HG03520 (cell line): Measurements from ENCODE around the gene ZNF366.
A peak's percentile ranks its signal among the peaks of the same experiment; 100 is the strongest.

Experiments
- ATAC-seq: cut with Tn5 transposase; IDR thresholded peaks from one replicate; pipeline ENCODE4 v1.9.1; 2021; ENCODE audit warnings: mild to moderate bottlenecking, moderate library complexity; ENCODE audit not compliant: unreplicated experiment

The ZNF366 gene

GRCh38 chr5:72523960-72524582, 16.9 kb upstream of the ZNF366 start:
- ATAC-seq: no peak

DNA sequence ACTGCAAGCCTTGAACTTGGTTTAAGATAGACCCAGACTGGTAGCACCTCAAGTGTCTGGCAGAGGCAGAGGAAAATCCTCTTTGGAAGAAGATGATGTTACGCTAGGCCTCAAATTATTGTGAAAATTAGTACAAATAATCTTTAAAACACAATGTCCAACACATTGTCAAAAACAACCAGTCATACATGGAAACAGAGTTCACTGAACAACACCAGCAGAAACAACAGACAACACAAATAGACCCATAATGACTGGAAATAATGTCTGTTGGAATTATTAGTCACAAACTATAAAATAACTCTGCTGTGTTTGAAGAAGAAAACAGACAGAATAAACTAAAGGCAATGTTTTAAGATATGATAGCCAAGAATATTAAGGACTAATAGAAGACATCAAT, 15.4 kb upstream of the ZNF366 start:
- no peak for ATAC-seq

- no peak for ATAC-seq
Observed at GRCh38 chr5:72519111-72519510, 11.9 kb upstream of the ZNF366 start.

DNA sequence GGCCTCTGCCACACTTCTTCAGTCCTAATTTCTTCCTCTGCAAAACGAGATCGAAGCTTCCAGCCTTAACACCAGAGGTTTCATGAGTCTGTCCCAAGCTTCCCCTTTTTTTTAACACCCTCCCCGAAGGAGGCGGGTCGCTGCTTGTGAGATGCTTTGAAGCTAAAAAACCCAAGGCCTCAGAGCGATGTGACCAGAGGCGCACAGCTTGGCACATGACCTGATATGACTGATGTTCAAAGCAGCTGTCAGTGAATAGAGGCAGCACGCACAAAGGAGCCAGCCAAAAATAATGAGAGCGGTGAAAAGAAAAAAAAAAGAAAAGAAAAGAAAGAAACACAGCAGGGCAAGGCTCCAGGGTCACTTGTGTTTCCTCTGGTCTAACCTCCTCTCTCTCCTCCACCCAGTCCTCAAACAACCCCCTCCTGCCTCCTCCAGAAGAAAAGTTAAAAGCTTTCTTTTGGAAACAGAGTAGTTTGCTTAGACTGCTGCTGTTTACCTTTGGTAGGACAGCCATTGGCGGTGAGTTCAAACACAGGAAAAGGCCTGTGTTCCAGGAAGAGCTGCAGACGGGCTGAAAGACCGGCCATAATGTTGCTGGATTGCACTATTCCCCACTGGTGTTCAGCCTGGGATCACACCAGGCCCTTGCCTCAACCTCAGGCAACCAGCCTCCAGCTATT, 10.9 kb upstream of the ZNF366 start:
- no peak for ATAC-seq

- no peak for ATAC-seq
Observed at GRCh38 chr5:72516916-72517315, 9.7 kb upstream of the ZNF366 start.

DNA sequence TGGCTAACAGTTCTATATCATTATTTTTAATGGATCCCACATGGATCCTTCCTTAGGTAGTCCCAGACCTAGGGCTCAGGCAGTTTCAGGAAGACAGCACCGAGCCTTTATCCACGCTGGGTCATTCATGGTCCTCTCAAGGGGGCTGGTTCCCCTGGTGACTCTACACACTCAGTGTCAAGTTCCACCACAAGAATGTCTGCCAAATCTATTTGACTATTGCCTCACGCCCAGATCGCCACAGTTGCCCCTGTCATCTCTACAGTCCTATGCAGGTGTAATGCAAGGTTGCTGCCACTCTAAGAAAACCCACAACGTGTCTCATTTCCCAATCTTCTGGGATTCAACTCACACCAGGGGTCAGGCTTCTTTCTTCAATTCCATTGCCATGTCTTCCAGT, 8.0 kb upstream of the ZNF366 start:
- no peak for ATAC-seq

- no peak for ATAC-seq
Observed at GRCh38 chr5:72512593-72512860, 5.3 kb upstream of the ZNF366 start.

DNA sequence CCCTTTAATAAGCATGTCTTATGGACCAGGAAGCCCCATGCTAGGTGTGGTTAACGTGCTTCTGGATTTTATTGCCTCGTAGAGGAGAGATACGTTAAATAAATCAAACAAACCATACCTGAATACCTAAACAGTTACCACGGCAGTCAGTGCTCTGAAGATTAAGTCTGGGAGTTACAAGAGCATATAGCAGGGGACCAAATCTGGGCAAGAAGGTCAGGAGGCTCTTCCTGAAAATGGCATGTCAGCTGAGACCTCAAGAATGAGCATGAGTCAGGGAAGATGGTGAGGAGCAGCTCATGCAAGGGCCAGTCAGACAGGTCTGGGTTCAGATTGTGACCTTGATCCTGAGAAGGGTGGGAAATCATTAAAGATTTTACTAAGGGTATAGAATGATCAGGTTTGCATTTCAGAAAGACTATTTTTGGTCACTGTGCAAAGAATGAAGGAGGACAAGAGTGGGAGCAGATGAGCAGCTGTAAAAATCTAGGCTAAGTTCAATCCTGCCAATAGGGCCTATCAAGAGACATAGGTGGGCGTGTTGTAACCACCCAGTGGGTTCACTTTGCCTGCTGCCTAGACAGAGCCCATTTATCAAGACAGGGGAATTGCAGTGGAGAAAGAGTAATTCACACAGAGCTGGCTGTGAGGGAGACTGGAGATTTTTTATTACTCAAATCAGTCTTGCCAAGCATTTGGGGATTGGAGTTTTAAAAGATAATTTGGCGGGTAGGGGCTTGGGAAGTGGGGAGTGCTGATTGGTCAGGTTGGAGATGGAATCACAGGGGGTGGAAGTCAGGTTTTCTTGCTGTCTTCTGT, 4.8 kb upstream of the ZNF366 start:
- ATAC-seq: no peak

- no peak for ATAC-seq
Observed at GRCh38 chr5:72511366-72511765, 4.2 kb upstream of the ZNF366 start.

DNA sequence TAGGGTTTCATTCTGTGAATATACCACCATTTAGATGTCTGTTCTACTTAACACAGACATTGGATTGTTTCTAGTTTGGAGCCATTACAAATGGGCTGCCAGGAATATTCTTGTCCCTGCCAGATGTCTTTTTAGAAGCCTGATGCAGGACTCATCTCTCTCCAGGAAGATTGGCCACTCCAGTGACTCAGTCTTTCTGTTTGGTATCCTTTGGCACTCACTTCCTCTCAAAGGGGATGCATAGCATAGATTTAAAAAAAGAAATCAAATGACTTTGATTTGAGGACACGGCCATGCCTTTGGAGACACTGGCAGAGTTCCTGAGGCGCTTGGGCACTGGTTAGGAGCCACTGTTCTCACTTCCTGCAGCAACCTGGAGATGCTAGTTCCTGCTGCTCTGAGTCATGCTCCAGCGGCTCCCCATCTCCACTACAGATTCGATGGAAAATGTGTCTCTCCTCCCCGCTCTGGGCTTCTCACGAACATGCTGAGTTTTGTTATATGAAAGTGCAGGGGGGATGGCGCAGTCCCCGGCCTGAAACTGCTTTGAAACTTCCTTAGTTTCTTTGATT, 3.5 kb upstream of the ZNF366 start:
- ATAC-seq: no peak

DNA sequence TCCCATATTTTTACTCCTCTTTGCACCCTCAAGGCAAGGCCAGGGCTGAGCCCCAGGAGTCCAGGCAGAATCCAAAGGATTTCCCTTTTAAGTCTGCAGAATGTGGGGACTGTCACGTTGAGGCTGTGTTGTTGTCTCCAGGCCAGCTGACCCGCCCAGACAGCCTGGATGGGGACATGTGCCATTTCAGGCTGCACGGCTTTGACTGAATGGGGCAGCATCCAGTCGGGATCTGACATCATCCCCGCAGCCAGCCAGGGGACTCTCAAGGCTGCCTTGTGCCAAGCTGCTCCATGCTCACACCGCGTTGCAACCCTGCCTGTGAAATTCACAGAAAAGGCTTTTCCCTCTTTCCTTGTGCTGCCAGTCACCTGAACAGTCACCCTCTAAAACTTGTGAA, 2.2 kb upstream of the ZNF366 start:
- no peak for ATAC-seq

GRCh38 chr5:72508241-72509170, 1.3 kb upstream of the ZNF366 start:
- peak; percentile 97 for ATAC-seq

GRCh38 chr5:72507907-72508238, 663 bp upstream of the ZNF366 start:
- no peak for ATAC-seq

DNA sequence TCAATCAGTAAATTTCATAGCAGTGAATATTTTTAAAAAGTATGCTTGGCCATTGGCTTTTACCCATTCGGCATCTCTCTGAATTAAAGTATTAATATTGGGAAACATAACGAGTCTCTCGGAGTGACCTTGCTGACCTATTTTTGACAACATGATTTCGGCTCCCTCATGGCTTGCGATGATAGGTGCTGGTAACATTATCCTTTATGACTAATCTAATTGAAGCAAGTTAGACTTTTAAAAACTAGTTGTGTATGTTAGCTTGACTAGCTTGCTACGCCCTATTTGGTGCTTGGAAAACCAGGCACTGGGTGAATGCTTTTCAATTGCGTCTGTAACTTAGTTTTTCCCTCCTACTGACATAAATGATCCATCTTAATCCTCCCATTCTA, 1.1 kb downstream of the ZNF366 start:
- no peak for ATAC-seq

GRCh38 chr5:72505539-72506157, 1.6 kb downstream of the ZNF366 start:
- no peak for ATAC-seq

GRCh38 chr5:72505016-72505415, 2.2 kb downstream of the ZNF366 start:
- no peak for ATAC-seq

GRCh38 chr5:72503888-72504491, 3.2 kb downstream of the ZNF366 start:
- ATAC-seq: no peak

GRCh38 chr5:72501488-72501887, 5.7 kb downstream of the ZNF366 start:
- no peak for ATAC-seq

DNA sequence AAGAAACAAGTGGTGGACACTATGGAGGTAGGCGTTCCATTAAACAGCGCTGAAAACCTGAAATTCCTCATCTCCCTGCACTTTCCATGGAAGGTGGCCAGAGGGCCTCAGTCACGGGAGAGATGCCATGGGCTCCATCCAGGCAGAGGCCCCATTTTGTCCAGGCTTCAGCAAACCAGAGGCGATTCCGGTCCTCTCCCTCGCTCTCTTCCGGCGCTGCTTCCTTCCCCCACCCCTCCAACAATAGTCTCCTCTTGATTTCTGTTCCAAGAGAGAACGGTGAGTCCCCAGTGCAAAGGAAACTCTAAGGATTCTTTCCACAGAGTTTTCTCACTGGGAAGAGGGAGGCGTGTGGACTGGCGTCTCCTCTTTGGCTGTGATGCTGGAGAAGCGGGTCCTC, 7.5 kb downstream of the ZNF366 start:
- no peak for ATAC-seq

GRCh38 chr5:72499090-72499489, 8.1 kb downstream of the ZNF366 start:
- ATAC-seq: no peak
